HUDEP-2 (cell line): Measurements from ENCODE around the gene PAK5.

Source experiments
- DNase-seq, 76 experiments: peaks; one replicate each; lab custom pipeline; 2025; ENCODE audit not compliant: unreplicated experiment in 76 of 76; lab: John Stamatoyannopoulos, UW

The PAK5 gene

GRCh38 chr20:9627219-9627618 lies 211.7 kb downstream of the PAK5 start:
- no peak for DNase-seq

- DNase-seq, result no peak
These were observed 212.5 kb downstream of the PAK5 start for GRCh38 chr20:9626357-9626756.

GRCh38 chr20:9617940-9618339 lies 220.9 kb downstream of the PAK5 start:
- peak in 3 of 76 experiments; percentile 2 to 7 (median 6) for DNase-seq

GRCh38 chr20:9616833-9617461 lies 221.9 kb downstream of the PAK5 start:
- DNase-seq, result peak in 32 of 76 experiments; percentile 2 to 50 (median 10)

GRCh38 chr20:9616455-9616805 lies 222.4 kb downstream of the PAK5 start:
- DNase-seq, result no peak

GRCh38 chr20:9615766-9616454 lies 223.0 kb downstream of the PAK5 start:
- DNase-seq, result no peak

- no peak for DNase-seq
These were observed 223.8 kb downstream of the PAK5 start for GRCh38 chr20:9615118-9615517.

- DNase-seq, result no peak
These were observed 225.0 kb downstream of the PAK5 start for GRCh38 chr20:9613871-9614270.

GRCh38 chr20:9611921-9612320 lies 227.0 kb downstream of the PAK5 start:
- DNase-seq, result no peak

GRCh38 chr20:9610665-9611064 lies 228.2 kb downstream of the PAK5 start:
- no peak for DNase-seq

GRCh38 chr20:9609887-9610502 lies 228.9 kb downstream of the PAK5 start:
- peak in 38 of 76 experiments; percentile 2 to 47 (median 20) for DNase-seq

- DNase-seq, result no peak
These were observed 230.1 kb downstream of the PAK5 start for GRCh38 chr20:9608639-9609340.

- DNase-seq, result no peak
These were observed 236.1 kb downstream of the PAK5 start for GRCh38 chr20:9602847-9603183.

GRCh38 chr20:9600562-9600961 lies 238.3 kb downstream of the PAK5 start:
- no peak for DNase-seq

GRCh38 chr20:9597547-9597946 lies 241.3 kb downstream of the PAK5 start:
- no peak for DNase-seq

- no peak for DNase-seq
These were observed 243.1 kb downstream of the PAK5 start for GRCh38 chr20:9595763-9596162.

- no peak for DNase-seq
These were observed 244.5 kb downstream of the PAK5 start for GRCh38 chr20:9594284-9594875.

- no peak for DNase-seq
These were observed 246.5 kb downstream of the PAK5 start for GRCh38 chr20:9592419-9592818.

- DNase-seq, result no peak
These were observed 247.8 kb downstream of the PAK5 start for GRCh38 chr20:9591080-9591479.

- DNase-seq, result no peak
These were observed 248.7 kb downstream of the PAK5 start for GRCh38 chr20:9590189-9590588.

- no peak for DNase-seq
These were observed 250.2 kb downstream of the PAK5 start for GRCh38 chr20:9588706-9589105.
